ENCODE measurements around the gene SAXO2. TPM values are rescaled to one million over a fixed set of nuclear protein-coding genes. Genes with fewer than 3 reads are reported as not detected.
"Not testable (repeated sequence)": the region's sequence is repeated elsewhere in the genome, so short reads cannot be mapped to it uniquely, and the experiment has no call there.

Gene SAXO2
- polyA plus RNA-seq (2013, experiment 1 of 2; ENCODE audit: insufficient read length), result 0.49 TPM
- 0.26 TPM for polyA plus RNA-seq (2013, experiment 2 of 2; ENCODE audit: insufficient read length)

GRCh38 chr15:82262422-82263026, at the start of gene SAXO2, which contains the start of gene EFL1:
Gene SAXO2 (plus strand): TSS chr15:82262818. CDS start chr15:82262880, 62 bp downstream.
Gene EFL1 (minus strand): TSS chr15:82262734. CDS start chr15:82261778, 956 bp downstream.
- DNase-seq, result peak; percentile 91

GRCh38 chr15:82216092-82216491, 46.5 kb upstream of the SAXO2 start:
- DNase-seq, result not testable (repeated sequence)

- not testable (repeated sequence) for DNase-seq
Observed at GRCh38 chr15:82221535-82221934, 41.1 kb upstream of the SAXO2 start.

- DNase-seq, result peak; percentile 9
Observed at GRCh38 chr15:82228750-82229149, 33.9 kb upstream of the SAXO2 start.

GRCh38 chr15:82231233-82231632, 31.4 kb upstream of the SAXO2 start:
- no peak for DNase-seq

- DNase-seq, result no peak
Observed at GRCh38 chr15:82231842-82232241, 30.8 kb upstream of the SAXO2 start.

GRCh38 chr15:82237944-82238534, 24.6 kb upstream of the SAXO2 start:
- DNase-seq, result not testable (repeated sequence)

- DNase-seq, result no peak
Observed at GRCh38 chr15:82239685-82240391, 22.8 kb upstream of the SAXO2 start.

GRCh38 chr15:82241836-82242499, 20.6 kb upstream of the SAXO2 start:
- peak; percentile 60 for DNase-seq

- not testable (repeated sequence) for DNase-seq
Observed at GRCh38 chr15:82243644-82244043, 19.0 kb upstream of the SAXO2 start.

- DNase-seq, result not testable (repeated sequence)
Observed at GRCh38 chr15:82245956-82246355, 16.7 kb upstream of the SAXO2 start.

- not testable (repeated sequence) for DNase-seq
Observed at GRCh38 chr15:82248261-82248660, 14.4 kb upstream of the SAXO2 start.

- peak; percentile 82 for DNase-seq
Observed at GRCh38 chr15:82261566-82262421, 824 bp upstream of the SAXO2 start.

GRCh38 chr15:82263350-82263749, 732 bp downstream of the SAXO2 start:
- no peak for DNase-seq

- DNase-seq, result not testable (repeated sequence)
Observed at GRCh38 chr15:82267137-82267536, 4.5 kb downstream of the SAXO2 start.

GRCh38 chr15:82268454-82268853, 5.8 kb downstream of the SAXO2 start:
- not testable (repeated sequence) for DNase-seq

- no peak for DNase-seq
Observed at GRCh38 chr15:82272154-82272553, 9.5 kb downstream of the SAXO2 start.

GRCh38 chr15:82275410-82275809, 12.8 kb downstream of the SAXO2 start:
- no peak for DNase-seq

GRCh38 chr15:82281276-82281675, 18.7 kb downstream of the SAXO2 start:
- DNase-seq, result not testable (repeated sequence)

GRCh38 chr15:82282386-82282785, 19.8 kb downstream of the SAXO2 start:
- DNase-seq, result not testable (repeated sequence)

GRCh38 chr15:82284381-82284780, 21.8 kb downstream of the SAXO2 start:
- DNase-seq, result not testable (repeated sequence)

- not testable (repeated sequence) for DNase-seq
Observed at GRCh38 chr15:82286475-82286874, 23.9 kb downstream of the SAXO2 start.
